Measurements from ENCODE around the gene CHURC1. TPM values are rescaled to one million over a fixed set of nuclear protein-coding genes. Genes with fewer than 3 reads are reported as not detected.

Gene CHURC1
- total RNA-seq, 2 donors from 2014 or later, result 69.5 to 78.3 TPM

DNA sequence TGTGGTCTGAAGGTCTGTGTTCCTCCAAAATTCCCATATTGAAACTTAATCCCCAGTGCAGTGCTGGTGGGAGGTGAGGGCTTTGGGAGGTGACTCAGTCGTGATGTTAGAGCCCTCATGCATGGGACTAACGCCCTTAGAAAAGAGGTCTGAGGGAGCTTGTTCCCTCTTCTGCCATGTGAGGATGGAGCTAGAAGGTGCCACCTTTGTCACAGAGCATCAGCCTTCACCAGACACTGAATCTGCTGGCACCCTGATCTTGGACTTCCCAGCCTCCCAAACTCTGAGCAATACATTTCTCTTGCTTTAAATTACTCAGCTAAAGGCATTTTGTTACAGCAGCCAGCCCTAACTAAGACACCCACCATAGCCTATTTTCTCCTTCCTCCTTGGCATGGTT lies 43.9 kb downstream of the CHURC1 start:
- no peaks in the 10 kb centered on the region for H3K9me3 ChIP-seq (ENCODE audit: control insufficient read depth, low read length, poor library complexity, severe bottlenecking)
- Mint-ChIP-seq H3K4me1 (peaks cover 18% of the 10 kb centered on the region), H3K36me3 (ENCODE audit: low read depth) (no peaks in the 10 kb centered on the region), H3K27ac (no peak overlapping the region), H3K4me3 (no peak overlapping the region), H3K27me3 (no peaks in the 10 kb centered on the region)
- DNase-seq (no peak), ATAC-seq (no peak)

DNA sequence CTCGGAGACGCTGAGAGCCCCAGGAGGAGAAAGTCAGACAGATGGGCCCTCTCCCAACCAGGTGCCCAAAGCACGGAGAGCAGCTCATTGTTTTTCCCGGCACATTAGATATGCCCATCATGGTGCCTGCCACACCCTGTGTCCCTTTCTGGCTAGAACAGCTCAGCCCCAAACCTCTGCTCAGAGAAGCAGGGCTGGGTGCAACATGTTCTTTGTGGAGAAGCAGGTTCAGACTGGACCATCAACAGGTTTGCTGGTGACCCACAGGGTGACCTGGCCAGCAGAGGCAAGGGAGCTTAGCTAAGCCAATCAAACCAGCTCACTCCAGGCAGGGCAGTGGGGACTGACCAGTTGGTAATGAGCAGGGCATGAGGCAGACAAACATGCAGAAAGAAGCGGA lies 44.5 kb downstream of the CHURC1 start:
- DNase-seq (no peak), ATAC-seq (no peak)
- H3K9me3 ChIP-seq (ENCODE audit: control insufficient read depth, low read length, poor library complexity, severe bottlenecking), result no peaks in the 10 kb centered on the region
- Mint-ChIP-seq H3K36me3 (ENCODE audit: low read depth) (no peaks in the 10 kb centered on the region), H3K27ac (no peak overlapping the region), H3K4me3 (peak overlapping the region; percentile 36), H3K27me3 (no peaks in the 10 kb centered on the region), H3K4me1 (peaks cover 16% of the 10 kb centered on the region)

DNA sequence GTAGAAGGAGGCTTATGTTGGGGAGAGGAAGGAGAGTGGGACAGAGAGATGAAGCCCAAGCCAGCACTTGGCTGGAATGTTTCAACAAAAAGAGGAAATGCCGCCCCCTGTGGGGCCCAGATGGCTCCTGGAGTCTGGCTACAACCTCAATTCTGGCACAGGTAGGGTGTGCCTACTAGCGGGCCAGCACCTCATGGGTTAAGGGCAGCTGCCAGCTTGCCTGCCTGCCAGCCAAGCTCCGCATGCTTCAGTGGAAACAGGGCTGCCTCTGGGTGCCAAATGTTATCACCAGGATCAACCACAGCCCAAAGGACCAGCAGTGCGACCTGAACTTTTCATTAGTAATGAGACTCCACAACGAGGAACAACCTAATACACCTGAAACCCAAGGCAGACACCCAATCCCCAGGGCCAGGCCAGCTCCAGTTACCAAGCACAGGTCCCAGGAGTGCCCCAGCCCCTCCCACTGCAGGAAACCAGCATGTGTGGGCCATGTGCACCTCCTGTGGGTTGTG lies 46.6 kb downstream of the CHURC1 start:
- Mint-ChIP-seq H3K27ac (no peak overlapping the region), H3K4me1 (peaks cover 10% of the 10 kb centered on the region), H3K27me3 (no peaks in the 10 kb centered on the region), H3K36me3 (ENCODE audit: low read depth) (peaks cover 3% of the 10 kb centered on the region), H3K4me3 (no peak overlapping the region)
- no peak for DNase-seq
- H3K9me3 ChIP-seq (ENCODE audit: control insufficient read depth, low read length, poor library complexity, severe bottlenecking), result no peaks in the 10 kb centered on the region
- ATAC-seq, result peak; percentile 18

DNA sequence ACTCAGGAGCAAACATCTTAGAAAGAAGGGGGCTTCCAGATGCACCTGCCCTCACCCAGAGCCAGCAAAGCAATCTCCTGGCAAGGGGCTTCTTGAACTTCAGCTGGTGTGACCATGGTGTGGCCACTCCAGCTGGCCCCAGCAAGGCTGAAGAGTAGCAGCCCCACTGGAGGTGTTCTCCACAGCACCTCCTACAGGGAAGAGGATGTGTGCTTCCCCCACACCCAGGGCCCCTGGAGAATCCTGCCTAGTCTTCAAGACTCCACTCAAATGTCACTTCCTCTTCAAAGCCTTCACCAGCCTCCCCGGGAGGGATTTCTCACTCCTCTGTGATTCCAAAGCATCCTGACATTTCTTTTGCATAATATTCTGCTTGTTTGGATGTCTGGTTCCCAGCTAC lies 49.4 kb downstream of the CHURC1 start:
- H3K27me3 Mint-ChIP-seq, result no peaks in the 10 kb centered on the region
- no peak overlapping the region for H3K27ac Mint-ChIP-seq
- no peak for ATAC-seq
- no peaks in the 10 kb centered on the region for H3K9me3 ChIP-seq (ENCODE audit: control insufficient read depth, low read length, poor library complexity, severe bottlenecking)
- peaks cover 14% of the 10 kb centered on the region for H3K4me1 Mint-ChIP-seq
- DNase-seq, result no peak
- peaks cover 3% of the 10 kb centered on the region for H3K36me3 Mint-ChIP-seq (ENCODE audit: low read depth)
- no peak overlapping the region for H3K4me3 Mint-ChIP-seq

DNA sequence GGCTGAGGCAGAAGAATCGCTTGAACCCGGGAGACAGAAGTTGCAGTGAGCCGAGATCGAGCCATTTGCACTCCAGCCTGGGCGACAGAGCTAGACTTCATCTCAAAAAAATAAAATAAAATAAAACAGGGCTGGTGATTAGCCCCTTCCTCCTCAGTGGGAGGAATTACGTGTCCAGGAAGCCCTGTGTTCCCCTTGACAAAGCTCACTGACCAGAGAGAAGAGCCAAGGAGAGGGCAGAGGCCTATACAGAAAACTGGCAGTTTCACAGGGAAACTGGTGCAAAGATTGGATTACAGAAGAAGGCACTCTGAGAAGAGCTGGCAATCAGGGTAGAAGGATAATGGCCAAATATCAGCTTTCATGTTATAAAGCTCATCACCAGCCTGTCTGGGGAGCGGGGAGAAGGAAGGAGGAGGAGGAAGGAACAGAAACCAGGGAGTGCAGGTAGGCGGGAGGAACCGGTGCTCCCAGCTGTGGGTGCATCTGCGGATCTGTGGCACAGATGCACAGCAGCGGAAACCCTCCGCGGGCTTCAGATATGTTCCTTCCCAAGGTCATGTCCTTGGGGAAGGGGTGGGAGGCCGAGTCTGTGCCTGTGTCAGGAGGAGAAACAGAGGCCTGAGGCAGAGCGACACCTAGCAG lies 51.2 kb downstream of the CHURC1 start:
- DNase-seq, result no peak
- Mint-ChIP-seq H3K4me1 (peaks cover 16% of the 10 kb centered on the region), H3K27ac (no peak overlapping the region), H3K36me3 (ENCODE audit: low read depth) (peaks cover 3% of the 10 kb centered on the region), H3K4me3 (no peak overlapping the region), H3K27me3 (no peaks in the 10 kb centered on the region)
- H3K9me3 ChIP-seq (ENCODE audit: control insufficient read depth, low read length, poor library complexity, severe bottlenecking), result no peaks in the 10 kb centered on the region
- no peak for ATAC-seq

DNA sequence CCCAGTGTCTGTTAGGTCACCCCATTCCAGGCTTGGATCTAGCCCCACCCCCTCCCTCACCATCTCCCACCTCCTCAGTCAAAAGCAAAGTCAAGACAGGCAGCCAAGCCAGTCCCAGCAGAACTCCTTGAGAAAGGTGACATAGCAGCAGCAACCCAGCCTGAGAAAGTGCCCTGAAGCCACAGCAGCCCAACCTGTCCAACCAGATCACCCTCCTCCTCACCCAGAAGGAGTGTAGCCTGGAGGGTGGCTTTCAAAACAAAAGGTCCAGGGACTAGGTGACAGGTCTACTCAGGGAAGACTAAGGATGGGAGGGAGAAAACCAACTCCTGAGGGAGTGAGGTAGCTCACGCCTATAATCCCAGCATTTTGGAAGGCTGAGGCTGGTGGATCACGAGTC lies 52.7 kb downstream of the CHURC1 start:
- peaks cover 3% of the 10 kb centered on the region for H3K36me3 Mint-ChIP-seq (ENCODE audit: low read depth)
- H3K4me1 Mint-ChIP-seq, result peaks cover 20% of the 10 kb centered on the region
- H3K9me3 ChIP-seq (ENCODE audit: control insufficient read depth, low read length, poor library complexity, severe bottlenecking), result no peaks in the 10 kb centered on the region
- DNase-seq (no peak), ATAC-seq (no peak)
- H3K4me3 Mint-ChIP-seq, result no peak overlapping the region
- H3K27me3 Mint-ChIP-seq, result no peaks in the 10 kb centered on the region
- H3K27ac Mint-ChIP-seq, result no peak overlapping the region

DNA sequence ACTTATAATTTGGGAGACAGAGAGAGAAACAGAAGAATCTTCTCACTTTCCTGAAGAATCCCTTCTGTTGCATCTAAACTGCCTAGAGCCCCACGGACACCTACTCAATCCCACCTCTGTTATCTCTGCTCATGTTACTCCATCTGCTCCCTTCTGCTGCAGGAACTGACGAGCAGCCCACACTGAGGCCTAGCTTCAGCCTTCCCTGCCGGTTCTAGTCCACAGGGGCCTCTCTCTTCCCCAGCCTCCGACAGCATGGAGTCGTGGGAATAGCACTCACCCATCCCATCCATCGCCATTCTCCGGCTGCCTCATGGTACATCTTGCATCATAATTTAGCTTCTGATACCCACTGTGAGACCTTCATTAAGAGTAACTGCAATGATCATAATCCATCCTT lies 53.9 kb downstream of the CHURC1 start:
- ATAC-seq, result no peak
- Mint-ChIP-seq H3K4me1 (peaks cover 17% of the 10 kb centered on the region), H3K36me3 (ENCODE audit: low read depth) (peaks cover 3% of the 10 kb centered on the region), H3K27me3 (no peaks in the 10 kb centered on the region), H3K27ac (no peak overlapping the region), H3K4me3 (no peak overlapping the region)
- no peak for DNase-seq
- H3K9me3 ChIP-seq (ENCODE audit: control insufficient read depth, low read length, poor library complexity, severe bottlenecking), result no peaks in the 10 kb centered on the region

DNA sequence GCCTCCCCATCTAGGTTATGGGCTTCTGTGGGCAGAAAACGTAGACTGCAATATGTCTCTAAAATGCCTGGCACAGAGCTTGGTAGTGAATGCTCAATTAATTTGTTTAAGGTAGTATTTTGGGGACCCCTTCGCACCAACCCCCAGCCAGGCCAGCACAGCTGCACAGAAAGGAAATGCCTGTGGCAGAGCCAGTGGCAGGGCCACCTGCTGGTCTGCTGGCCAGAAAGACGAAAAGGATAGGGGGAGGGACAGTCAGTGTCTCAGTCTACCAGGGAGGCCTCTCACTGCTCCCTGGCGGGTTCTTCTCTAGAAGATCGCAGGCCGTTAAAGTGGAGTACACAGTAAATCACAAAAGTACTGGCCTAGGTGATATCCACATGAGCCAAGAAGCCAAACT lies 54.4 kb downstream of the CHURC1 start:
- Mint-ChIP-seq H3K27ac (no peak overlapping the region), H3K27me3 (no peaks in the 10 kb centered on the region), H3K4me1 (peaks cover 17% of the 10 kb centered on the region), H3K4me3 (no peak overlapping the region), H3K36me3 (ENCODE audit: low read depth) (peaks cover 3% of the 10 kb centered on the region)
- H3K9me3 ChIP-seq (ENCODE audit: control insufficient read depth, low read length, poor library complexity, severe bottlenecking), result no peaks in the 10 kb centered on the region
- DNase-seq, result no peak
- no peak for ATAC-seq

DNA sequence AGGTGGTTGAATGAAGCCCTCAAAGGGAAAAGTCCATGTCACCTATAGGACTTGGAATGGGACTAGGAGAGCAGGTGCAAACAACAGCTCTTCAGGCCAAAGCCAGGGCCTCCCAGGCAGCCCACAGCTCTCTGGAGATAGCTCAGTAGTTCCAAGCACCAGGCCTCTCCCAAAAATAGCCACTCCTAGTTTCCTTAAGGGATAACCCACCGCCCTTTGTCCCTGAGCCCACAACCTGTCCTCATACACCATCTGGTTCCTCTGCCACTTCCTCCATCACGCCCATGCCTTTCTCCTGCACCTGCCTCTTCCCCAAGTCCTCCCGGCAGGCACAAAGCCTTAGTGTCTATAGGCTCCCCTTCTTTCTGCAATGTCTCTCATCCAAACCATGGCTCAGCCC lies 55.8 kb downstream of the CHURC1 start:
- Mint-ChIP-seq H3K4me3 (peak overlapping the region; percentile 79), H3K27ac (no peak overlapping the region), H3K27me3 (no peaks in the 10 kb centered on the region), H3K4me1 (peaks cover 17% of the 10 kb centered on the region), H3K36me3 (ENCODE audit: low read depth) (no peaks in the 10 kb centered on the region)
- DNase-seq (no peak), ATAC-seq (no peak)
- H3K9me3 ChIP-seq (ENCODE audit: control insufficient read depth, low read length, poor library complexity, severe bottlenecking), result no peaks in the 10 kb centered on the region

DNA sequence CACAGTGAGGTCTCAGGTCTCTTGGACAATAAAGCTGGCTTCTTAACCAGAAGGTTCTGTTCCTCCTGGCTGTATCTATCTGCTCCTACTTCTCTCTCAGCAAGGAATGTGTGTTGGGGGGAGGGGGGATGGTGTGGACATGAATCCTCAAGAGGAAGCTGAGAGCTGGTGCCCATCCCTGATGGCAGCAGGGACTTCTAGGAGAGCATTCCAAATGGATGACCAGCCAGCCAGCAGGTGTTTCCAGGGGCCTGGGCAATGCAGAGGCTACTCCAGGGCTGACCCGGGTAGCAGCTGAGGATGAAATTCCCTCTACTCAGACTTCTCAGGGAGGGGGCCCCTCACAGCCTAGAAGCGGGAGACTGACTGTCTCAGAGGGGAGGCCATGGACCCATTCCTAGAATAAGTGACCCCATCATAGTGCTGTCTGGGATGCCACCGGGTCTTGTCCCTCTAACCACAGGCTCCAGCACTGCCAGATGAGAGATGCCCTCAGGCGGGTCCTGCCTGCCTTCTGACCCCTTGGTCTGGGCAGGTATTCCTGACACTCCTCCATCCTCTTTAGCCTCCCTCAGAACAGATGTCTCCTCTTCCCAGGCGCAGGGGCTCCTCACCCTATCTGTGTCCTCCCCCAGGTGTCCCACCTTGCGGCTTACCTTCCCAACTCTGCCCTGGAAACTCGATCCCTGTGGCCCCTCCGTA lies 56.7 kb downstream of the CHURC1 start:
- Mint-ChIP-seq H3K27me3 (no peaks in the 10 kb centered on the region), H3K36me3 (ENCODE audit: low read depth) (no peaks in the 10 kb centered on the region), H3K4me3 (peak overlapping the region; percentile 79), H3K4me1 (peaks cover 14% of the 10 kb centered on the region), H3K27ac (no peak overlapping the region)
- no peaks in the 10 kb centered on the region for H3K9me3 ChIP-seq (ENCODE audit: control insufficient read depth, low read length, poor library complexity, severe bottlenecking)
- DNase-seq (no peak), ATAC-seq (no peak)

DNA sequence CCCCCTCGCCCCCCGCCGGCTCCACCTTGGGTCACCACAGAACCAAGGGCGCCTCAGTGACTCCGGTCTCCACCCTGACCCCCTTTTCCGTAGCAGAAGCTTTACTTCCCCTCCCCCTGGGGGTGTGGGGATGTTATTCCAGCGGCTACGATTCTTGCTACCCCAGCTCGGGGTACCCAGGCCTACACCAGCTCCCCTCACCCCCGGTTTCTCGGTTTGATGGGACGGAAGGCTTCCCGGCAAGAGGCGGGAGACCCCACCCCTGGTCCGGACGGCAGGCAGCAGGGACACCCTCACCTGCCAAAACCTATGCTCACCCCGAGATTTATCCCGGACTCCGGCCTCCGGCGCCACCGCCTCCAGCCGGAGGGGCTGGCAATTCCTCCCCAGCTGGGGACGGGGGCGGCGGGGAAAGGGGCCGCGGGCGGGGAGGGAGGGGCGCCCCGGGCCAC lies 57.3 kb downstream of the CHURC1 start:
- no peak for ATAC-seq
- H3K27ac Mint-ChIP-seq, result no peak overlapping the region

DNA sequence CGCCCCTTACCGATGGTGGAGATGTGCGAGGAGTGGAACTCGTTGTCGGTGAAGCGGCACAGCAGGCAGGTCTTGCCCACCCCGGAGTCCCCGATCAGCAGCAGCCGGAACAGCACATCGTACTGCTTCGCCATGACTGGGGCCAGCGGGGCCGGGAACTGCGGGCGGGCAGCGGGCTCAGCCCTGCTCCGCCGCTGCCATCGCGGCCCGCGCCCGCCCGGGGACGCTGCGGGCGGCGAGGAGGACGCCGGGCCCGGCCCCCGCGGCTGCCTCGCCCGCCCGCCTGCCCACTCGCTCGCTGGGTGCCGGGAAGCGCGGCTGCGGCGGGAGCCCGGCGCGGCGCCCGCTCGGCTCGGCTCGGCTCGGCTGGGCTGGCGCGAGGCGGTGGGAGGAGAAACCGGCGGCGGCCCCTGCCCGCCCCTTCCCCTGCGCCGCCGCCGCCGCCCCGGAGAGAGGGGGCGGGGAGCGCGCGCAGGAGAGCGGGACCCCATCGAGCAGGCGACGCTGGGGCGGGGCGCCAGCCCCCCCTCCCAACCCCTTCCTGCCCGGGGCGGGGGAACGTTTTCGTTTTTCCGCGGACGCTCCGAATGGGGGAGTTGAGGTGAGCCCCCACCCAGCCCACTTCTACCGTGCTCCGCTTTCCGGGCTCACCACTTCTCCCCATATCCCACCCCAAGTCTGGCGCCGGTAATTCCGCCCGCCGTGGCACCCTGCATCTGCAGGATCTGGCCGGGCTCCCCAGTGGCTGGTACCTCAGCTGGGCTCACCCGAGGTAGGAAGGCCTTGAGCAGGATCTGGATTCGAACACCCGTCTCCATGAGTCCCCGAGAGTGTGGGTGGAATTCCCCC lies 57.9 kb downstream of the CHURC1 start, which contains the start of gene RAB15:
Gene RAB15 (minus strand): TSS at position 394 of the 849 bp plus-strand sequence. CDS start 260 bp downstream, at position 134.
- Mint-ChIP-seq H3K27me3 (no peaks in the 10 kb centered on the region), H3K4me3 (peak within 1 kb of the TSS; percentile 92), H3K27ac (peak within 1 kb of the TSS; percentile 74), H3K4me1 (peaks cover 14% of the 10 kb centered on the region), H3K36me3 (ENCODE audit: low read depth) (no peaks in the 10 kb centered on the region)
- DNase-seq (peak; percentile 27 to 52 (median 40)), ATAC-seq (peak; percentile 70)
- H3K9me3 ChIP-seq (ENCODE audit: control insufficient read depth, low read length, poor library complexity, severe bottlenecking), result no peaks in the 10 kb centered on the region

More for the DNA sequence above, 57.3 kb downstream of the CHURC1 start:
- no peaks in the 10 kb centered on the region for H3K9me3 ChIP-seq (ENCODE audit: control insufficient read depth, low read length, poor library complexity, severe bottlenecking)
- DNase-seq, result no peak
- no peaks in the 10 kb centered on the region for H3K36me3 Mint-ChIP-seq (ENCODE audit: low read depth)
- H3K27me3 Mint-ChIP-seq, result no peaks in the 10 kb centered on the region
- peak overlapping the region; percentile 79 for H3K4me3 Mint-ChIP-seq
- H3K4me1 Mint-ChIP-seq, result peaks cover 14% of the 10 kb centered on the region

DNA sequence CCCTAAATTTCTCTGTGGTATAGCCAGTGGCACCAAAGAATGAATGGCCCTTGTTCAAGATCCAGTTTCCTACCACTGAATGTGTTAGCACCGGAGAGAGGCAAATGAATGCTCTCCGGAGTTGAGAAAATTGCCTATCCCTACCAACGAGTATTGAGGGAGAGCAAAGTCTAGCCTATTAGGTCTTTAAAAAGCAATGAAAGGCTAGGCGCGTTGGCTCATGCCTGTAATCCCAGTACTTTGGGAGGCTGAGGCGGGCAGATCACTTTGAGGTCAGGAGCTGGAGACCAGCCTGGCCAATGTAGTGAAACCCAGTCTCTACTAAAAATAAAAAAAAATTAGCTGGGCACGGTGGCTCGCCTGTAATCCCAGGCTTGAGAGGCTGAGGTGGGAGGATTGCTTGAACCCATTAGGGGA lies 58.8 kb downstream of the CHURC1 start:
- Mint-ChIP-seq H3K27me3 (no peaks in the 10 kb centered on the region), H3K4me1 (peaks cover 14% of the 10 kb centered on the region), H3K27ac (peak overlapping the region; percentile 74), H3K4me3 (peak overlapping the region; percentile 92), H3K36me3 (ENCODE audit: low read depth) (no peaks in the 10 kb centered on the region)
- no peaks in the 10 kb centered on the region for H3K9me3 ChIP-seq (ENCODE audit: control insufficient read depth, low read length, poor library complexity, severe bottlenecking)
- ATAC-seq (no peak), DNase-seq (no peak)
